DMS53 treated with DMSO at 0.1 percent for 48 hours (cell line): ENCODE results near the gene NEK7.

Experiments used
- DNase-seq: peaks from one replicate; lab custom pipeline; 2025; ENCODE audit not compliant: unreplicated experiment; lab: John Stamatoyannopoulos, UW

The NEK7 gene

GRCh38 chr1:198253259-198253658 lies 96.5 kb downstream of the NEK7 start:
- no peak for DNase-seq

- DNase-seq = no peak
Measured at GRCh38 chr1:198253668-198254067, 96.9 kb downstream of the NEK7 start.

- no peak for DNase-seq
Measured at GRCh38 chr1:198254521-198254920, 97.7 kb downstream of the NEK7 start.

GRCh38 chr1:198254948-198255347 lies 98.2 kb downstream of the NEK7 start:
- no peak for DNase-seq

GRCh38 chr1:198255784-198256183 lies 99.0 kb downstream of the NEK7 start:
- no peak for DNase-seq

- no peak for DNase-seq
Measured at GRCh38 chr1:198258491-198258890, 101.7 kb downstream of the NEK7 start.

GRCh38 chr1:198259333-198260074 lies 102.7 kb downstream of the NEK7 start:
- no peak for DNase-seq

GRCh38 chr1:198261886-198262285 lies 105.1 kb downstream of the NEK7 start:
- DNase-seq = no peak

GRCh38 chr1:198263186-198263585 lies 106.4 kb downstream of the NEK7 start:
- no peak for DNase-seq

- no peak for DNase-seq
Measured at GRCh38 chr1:198264282-198264681, 107.5 kb downstream of the NEK7 start.

- no peak for DNase-seq
Measured at GRCh38 chr1:198265073-198265661, 108.4 kb downstream of the NEK7 start.

GRCh38 chr1:198267056-198267455 lies 110.3 kb downstream of the NEK7 start:
- no peak for DNase-seq

GRCh38 chr1:198267921-198268320 lies 111.1 kb downstream of the NEK7 start:
- DNase-seq = no peak

- DNase-seq = no peak
Measured at GRCh38 chr1:198268784-198269645, 112.2 kb downstream of the NEK7 start.

GRCh38 chr1:198269646-198269940 lies 112.8 kb downstream of the NEK7 start:
- no peak for DNase-seq

GRCh38 chr1:198270273-198270828 lies 113.6 kb downstream of the NEK7 start:
- DNase-seq = no peak

- no peak for DNase-seq
Measured at GRCh38 chr1:198271467-198271866, 114.7 kb downstream of the NEK7 start.

GRCh38 chr1:198272492-198272891 lies 115.7 kb downstream of the NEK7 start:
- no peak for DNase-seq

- DNase-seq = no peak
Measured at GRCh38 chr1:198273748-198274295, 117.0 kb downstream of the NEK7 start.

- DNase-seq = no peak
Measured at GRCh38 chr1:198275597-198275996, 118.8 kb downstream of the NEK7 start.

GRCh38 chr1:198276241-198276640 lies 119.4 kb downstream of the NEK7 start:
- DNase-seq = no peak
